ENCODE measurements around the gene IL22RA1. TPM values are rescaled to one million over a fixed set of nuclear protein-coding genes. Genes with fewer than 3 reads are reported as not detected.

Gene IL22RA1
- total and polyA plus RNA-seq, 9 of the 15 experiments (the other 6 are each of a cell fraction or from before 2014, with no cell fraction given) = not detected

DNA sequence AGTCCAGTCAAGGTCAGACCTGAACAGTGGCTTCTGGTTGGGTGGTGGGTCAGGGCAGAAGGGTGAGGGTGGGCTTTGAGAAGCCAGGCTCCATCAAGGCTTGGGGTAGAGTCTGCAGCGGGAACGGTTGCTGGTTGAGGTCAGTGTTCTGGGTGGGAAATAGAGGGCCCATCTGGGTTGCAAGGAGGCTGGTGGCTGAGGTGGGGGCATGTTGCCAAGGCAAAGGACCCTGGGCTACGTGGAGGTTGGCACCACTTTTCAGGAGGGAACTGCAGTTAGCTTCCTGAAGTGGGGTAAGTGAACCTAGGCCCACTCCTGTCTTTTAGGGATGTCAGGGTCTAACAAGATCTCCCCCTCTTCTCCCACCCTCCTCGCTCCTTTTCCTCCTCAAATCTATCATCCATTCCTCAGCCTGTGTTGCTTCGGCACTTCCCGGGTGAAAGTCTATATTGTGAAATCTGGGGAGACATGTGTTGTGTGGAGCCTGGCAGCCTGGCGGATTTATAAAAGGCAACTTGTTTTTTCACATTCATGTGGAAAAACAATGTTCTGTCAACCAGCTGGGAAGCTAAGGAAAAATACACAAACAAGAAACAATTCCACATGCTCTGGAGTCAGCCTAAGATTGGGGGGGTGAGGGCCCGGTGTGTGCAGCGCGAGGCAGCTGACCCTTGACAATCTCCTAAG, 1.5 kb downstream of the IL22RA1 start (continued):
- no peak for TF ChIP-seq BCL6 (CRISPR knock-in tag; IDR thresholded peaks at IDR 0.05)
- TF ChIP-seq TCF15 (CRISPR knock-in tag; IDR thresholded peaks at IDR 0.05) = no peak
- TF ChIP-seq ZBTB17 (CRISPR knock-in tag; IDR thresholded peaks at IDR 0.05) = no peak
- no peak for TF ChIP-seq MYNN (IDR thresholded peaks at IDR 0.05)
- TF ChIP-seq MYNN (CRISPR knock-in tag; IDR thresholded peaks at IDR 0.05) = no peak

- H3K4me3 ChIP-seq = no peak overlapping the region
- DNase-seq (ENCODE audit: extremely low read depth in 1 of 4, low spot score in 3 of 4) (no peak), ATAC-seq (no peak), FAIRE-seq (no peak)
- no peak overlapping the region for H3K4me2 ChIP-seq (ENCODE audit: insufficient read depth, low read length)
- in situ Hi-C loops (cut with MboI) (no loop called here), intact Hi-C loops (cut with micrococcal nuclease) (no loop called here)
- no peaks in the 10 kb centered on the region for H3K36me3 ChIP-seq (ENCODE audit: control insufficient read depth, insufficient read depth, low read length)
- H3K27me3 ChIP-seq (ENCODE audit: control insufficient read depth in 2 of 2, insufficient read depth in 2 of 2, low read length in 2 of 2) = peaks cover 49 to 71% of the 10 kb centered on the region in 2 experiments
- no peaks in the 10 kb centered on the region for H3K79me2 ChIP-seq (ENCODE audit: control insufficient read depth, insufficient read depth, low read length)
- H3K4me1 ChIP-seq (replicated peaks in 1 of 2; ENCODE audit: control insufficient read depth in 2 of 2, insufficient read depth in 2 of 2, low read length in 2 of 2) = peaks cover 0 to 3% of the 10 kb centered on the region in 2 experiments; a peak in 1 of 5 replicates
- no TSS peak for BruUV-seq (replicated peaks)
- no peak overlapping the region for H2AFZ ChIP-seq (ENCODE audit: low read depth, low read length)
- no peak overlapping the region for H3K9ac ChIP-seq (ENCODE audit: insufficient read depth in 1 of 2, low read depth in 2 of 2, low read length in 2 of 2)
- 2% methylated on average over 17 of the region's 17 CpGs for WGBS (ENCODE audit: insufficient coverage, low coverage, missing lambda C conversion rate)
- ChIA-PET CTCF (ENCODE audit: low intra/inter-chr PET ratio) (no interaction called here), POLR2A (interaction anchor here (0.6 kb wide), 2 partner anchors 18 to 200 kb away, joined by 3 read pairs; no protein-coding TSS in a partner anchor)
- H3K9me1 ChIP-seq (ENCODE audit: control insufficient read depth, insufficient read depth, low read length) = no peaks in the 10 kb centered on the region
- H4K20me1 ChIP-seq (replicated peaks; ENCODE audit: control insufficient read depth, insufficient read depth, low read length) = peaks cover 21% of the 10 kb centered on the region
- H3K9me3 ChIP-seq (replicated peaks; ENCODE audit: control insufficient read depth, insufficient read depth, low read depth, low read length) = no peaks in the 10 kb centered on the region
- no peak overlapping the region for H3K27ac ChIP-seq (ENCODE audit: extremely low read depth, low read depth, low read length)
- TF ChIP-seq HOXB6 (CRISPR knock-in tag; IDR thresholded peaks at IDR 0.05; ENCODE audit: borderline replicate concordance) (no peak), MCM3 (IDR thresholded peaks at IDR 0.05) (no peak), ZNF75A (CRISPR knock-in tag; IDR thresholded peaks at IDR 0.05) (no peak), DIDO1 (tag; IDR thresholded peaks at IDR 0.05; ENCODE audit: low read depth) (no peak), IFI16 (CRISPR knock-in tag; IDR thresholded peaks at IDR 0.05) (no peak)
- TF ChIP-seq, protein P1, sequence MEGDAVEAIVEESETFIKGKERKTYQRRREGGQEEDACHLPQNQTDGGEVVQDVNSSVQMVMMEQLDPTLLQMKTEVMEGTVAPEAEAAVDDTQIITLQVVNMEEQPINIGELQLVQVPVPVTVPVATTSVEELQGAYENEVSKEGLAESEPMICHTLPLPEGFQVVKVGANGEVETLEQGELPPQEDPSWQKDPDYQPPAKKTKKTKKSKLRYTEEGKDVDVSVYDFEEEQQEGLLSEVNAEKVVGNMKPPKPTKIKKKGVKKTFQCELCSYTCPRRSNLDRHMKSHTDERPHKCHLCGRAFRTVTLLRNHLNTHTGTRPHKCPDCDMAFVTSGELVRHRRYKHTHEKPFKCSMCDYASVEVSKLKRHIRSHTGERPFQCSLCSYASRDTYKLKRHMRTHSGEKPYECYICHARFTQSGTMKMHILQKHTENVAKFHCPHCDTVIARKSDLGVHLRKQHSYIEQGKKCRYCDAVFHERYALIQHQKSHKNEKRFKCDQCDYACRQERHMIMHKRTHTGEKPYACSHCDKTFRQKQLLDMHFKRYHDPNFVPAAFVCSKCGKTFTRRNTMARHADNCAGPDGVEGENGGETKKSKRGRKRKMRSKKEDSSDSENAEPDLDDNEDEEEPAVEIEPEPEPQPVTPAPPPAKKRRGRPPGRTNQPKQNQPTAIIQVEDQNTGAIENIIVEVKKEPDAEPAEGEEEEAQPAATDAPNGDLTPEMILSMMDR (IDR thresholded peaks at IDR 0.05 in 2 of 3, conservative IDR thresholded peaks at IDR 0.05 in 1 of 3; ENCODE audit: insufficient read depth in 2 of 3, low read depth in 1 of 3, low read length in 3 of 3) = no peak
- TF ChIP-seq, protein P2, sequence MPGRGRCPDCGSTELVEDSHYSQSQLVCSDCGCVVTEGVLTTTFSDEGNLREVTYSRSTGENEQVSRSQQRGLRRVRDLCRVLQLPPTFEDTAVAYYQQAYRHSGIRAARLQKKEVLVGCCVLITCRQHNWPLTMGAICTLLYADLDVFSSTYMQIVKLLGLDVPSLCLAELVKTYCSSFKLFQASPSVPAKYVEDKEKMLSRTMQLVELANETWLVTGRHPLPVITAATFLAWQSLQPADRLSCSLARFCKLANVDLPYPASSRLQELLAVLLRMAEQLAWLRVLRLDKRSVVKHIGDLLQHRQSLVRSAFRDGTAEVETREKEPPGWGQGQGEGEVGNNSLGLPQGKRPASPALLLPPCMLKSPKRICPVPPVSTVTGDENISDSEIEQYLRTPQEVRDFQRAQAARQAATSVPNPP (IDR thresholded peaks at IDR 0.05; ENCODE audit: borderline replicate concordance, insufficient read depth, insufficient read length) = no peak
Observed at GRCh38 chr1:24140741-24141181, 2.2 kb downstream of the IL22RA1 start.

Data from K562 (cell line).